GM21381 (cell line): ENCODE measurements around the gene MICOS13.
"Not testable (repeated sequence)": the region's sequence is repeated elsewhere in the genome, so short reads cannot be mapped to it uniquely, and the experiment has no call there.

Source experiments
- ATAC-seq: cut with Tn5 transposase; IDR thresholded peaks from one replicate; pipeline ENCODE4 v1.9.1; 2021; ENCODE audit warnings: mild to moderate bottlenecking, moderate library complexity; ENCODE audit not compliant: unreplicated experiment

The MICOS13 gene

GRCh38 chr19:5700455-5701092 is 20.3 kb upstream of the MICOS13 start:
- ATAC-seq: no peak

GRCh38 chr19:5698635-5699422 is 18.5 kb upstream of the MICOS13 start:
- ATAC-seq: no peak

- no peak for ATAC-seq
Observed at GRCh38 chr19:5697890-5698634, 17.7 kb upstream of the MICOS13 start.

DNA sequence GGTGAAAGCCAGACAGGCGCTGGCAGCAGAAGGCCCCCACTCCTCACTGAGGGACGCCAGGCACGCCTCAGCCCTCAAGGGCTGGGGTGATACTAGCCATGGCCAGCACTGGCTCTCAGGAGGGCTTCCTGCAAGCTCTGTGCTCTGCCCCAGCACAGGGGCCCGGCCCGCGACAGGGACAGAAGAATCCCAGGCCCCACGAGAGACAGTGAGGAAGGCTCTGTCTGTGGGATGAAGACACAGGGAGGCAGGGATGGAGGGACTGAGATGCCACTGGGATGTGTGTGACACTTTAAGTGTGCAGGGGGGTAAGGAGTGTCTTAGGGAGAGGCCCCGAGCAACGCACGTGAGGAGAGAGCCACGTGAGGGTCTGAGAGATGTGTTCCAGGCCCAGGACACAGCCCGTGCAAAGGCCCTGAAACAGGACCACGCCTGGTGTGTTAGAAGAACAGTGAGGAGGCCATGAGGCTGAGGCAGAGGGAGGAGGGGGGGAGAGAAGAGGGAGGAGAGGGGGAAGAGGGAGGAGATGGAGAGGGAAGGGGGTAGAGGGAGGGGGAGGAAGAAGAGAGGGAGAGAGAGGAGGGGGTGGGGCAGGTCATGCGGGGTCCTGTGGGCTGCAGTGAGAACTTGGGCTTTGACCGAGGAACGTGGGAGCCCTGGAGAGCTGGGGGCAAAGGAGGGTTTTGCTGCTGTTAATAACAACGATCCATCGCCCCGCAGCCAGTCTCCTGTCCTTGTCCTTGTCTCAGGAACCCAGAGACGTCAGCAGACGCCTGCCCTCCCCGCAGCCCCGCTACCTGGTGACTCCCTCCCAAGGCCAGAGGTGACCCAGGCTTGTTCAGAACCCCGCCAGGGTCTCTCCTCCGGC is 16.9 kb upstream of the MICOS13 start:
- ATAC-seq: no peak

GRCh38 chr19:5696196-5697021 is 16.1 kb upstream of the MICOS13 start:
- ATAC-seq: no peak

DNA sequence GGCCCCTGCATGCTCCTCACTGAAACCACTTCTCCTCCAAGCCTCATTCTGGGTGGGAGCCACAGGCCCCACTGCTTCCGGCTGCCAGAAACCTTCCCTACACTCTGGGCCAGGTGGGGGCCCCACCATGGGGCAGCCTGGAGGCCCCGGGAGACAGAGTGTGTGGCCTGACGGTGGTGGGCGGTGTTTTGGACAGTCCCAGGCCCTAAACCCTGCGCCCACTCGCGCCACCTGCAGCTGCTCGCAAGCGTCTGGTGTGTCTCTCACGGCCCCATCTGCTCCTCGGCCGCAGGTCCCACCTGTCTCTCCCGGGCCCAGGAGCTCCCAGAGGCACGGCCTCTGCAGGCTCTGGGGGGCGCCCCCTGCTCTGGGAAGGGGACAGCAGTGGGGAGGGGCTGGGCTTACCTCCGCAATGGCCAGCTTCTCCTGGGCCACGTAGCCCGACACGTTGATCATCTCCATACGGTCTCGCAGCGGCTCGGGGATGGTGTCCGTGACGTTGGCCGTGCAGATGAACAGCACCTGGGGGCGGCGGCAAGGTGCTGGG is 15.4 kb upstream of the MICOS13 start:
- no peak for ATAC-seq

DNA sequence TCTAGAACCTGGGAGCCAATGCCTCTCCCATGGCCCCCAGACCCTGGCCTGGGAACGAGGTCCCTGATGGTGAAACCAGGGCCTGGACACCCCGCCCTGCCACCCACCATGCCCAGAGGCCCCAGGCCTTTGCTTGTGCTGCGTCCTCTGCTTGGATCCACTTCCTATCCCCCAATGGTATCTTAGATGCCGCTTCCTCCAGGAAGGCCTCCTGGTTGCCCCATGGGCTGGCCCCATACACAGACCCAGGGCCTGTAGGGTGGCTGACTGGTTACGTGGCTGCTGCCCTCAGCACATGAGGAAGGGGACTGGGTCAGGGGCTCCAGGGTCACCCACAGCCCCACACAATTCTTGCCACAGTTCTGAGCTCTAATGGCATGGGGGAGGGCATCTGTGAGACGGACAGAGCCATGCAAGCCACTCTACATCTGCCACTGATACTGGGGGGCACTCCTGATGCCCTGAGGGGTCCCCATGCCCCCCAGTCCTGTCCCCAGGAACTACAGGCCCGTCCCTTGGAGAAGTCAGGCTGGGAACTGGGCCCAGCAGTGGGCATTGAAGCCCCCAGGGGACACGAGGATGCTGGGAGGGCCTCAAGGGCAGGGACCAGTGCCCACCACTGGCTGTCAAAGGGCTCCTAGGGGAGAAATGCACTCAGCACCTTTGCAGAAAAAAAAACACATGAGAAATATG is 14.8 kb upstream of the MICOS13 start:
- no peak for ATAC-seq

DNA sequence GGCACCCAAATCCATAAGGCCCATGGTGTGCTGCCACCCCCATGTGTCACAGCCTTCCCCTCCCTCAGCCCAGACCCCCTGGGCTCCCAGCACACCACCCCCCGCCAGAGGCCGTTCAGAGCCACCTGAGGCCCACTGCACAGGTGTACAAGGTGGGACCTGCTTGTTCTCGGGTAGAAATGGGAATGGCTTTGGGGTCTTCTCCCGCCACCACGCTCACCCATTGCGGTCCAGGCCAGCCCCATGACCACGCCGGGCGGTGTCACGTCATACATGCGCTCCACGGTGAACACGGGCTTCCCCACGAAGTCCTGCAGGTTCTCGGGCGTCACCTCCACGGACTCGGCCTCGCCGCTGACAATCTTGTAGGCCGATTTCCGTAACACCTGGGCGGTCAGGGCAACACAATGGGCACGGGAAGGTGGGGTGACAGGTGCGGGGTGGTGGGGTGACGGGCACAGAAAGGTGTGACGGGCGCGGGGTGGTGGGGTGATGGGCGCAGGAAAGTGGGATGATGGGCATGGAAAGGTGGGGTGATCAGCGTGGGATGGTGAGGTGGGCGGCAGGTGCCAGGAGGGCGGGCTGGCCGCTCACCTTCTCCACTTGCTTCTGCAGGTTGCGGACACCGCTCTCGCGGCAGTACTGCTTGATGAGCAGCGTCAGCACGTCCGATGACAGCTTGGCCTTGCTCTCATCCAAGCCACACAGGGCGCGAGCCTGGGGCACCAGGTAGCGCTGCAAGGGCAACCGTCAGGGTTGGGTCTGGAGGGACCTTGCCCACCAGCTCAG is 14.0 kb upstream of the MICOS13 start:
- no peak for ATAC-seq

DNA sequence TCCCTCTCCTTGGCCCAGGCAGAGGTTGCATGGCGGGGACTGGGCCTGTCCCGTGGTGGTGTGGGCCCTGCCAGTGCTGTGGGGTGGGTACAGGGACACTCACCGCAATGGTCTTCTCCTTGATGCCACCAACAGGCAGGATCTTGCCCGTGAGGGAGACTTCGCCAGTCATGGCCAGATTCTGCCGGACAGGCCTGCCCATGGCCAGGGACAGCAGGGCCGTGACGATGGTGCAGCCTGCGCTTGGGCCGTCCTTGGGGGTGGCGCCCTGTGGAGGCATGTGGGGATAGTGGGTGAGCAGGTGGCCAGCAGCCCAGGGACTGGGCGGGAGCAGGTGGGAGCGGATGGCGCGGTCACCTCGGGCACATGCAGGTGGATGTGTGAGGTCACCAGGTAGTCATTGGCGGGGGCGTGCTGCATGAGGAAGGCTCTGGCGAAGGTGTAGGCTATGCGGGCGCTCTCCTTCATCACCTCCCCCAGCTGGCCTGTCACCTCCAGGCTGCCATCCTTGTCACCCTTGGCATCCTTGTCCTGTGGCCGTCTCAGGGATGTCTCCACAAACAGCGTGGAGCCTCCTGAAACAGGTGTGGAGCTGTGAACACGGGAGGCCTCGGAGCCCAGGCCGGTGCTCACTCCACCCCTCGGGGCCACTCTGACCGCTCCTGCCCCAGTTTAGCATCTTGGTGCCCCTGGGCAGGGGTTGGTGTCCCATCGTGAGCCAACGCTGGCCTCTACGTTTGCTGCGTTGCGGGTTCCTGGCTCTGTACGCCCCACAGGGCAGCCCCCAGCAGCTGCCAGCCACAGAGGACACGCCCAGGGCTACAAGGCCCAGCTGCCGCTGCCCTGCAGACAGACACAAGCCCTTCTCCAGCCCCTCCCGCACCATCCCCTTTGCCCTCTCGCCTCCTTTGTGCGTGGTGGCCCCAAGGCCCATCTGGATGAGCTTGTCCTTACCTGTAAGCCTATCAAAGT is 13.2 kb upstream of the MICOS13 start:
- ATAC-seq: no peak

GRCh38 chr19:5692723-5693194 is 12.4 kb upstream of the MICOS13 start:
- no peak for ATAC-seq

GRCh38 chr19:5691822-5692722 is 11.8 kb upstream of the MICOS13 start:
- no peak for ATAC-seq

- no peak for ATAC-seq
Observed at GRCh38 chr19:5690955-5691821, 10.9 kb upstream of the MICOS13 start.

- ATAC-seq: peak; percentile 43
Observed at GRCh38 chr19:5690125-5690954, 10.0 kb upstream of the MICOS13 start, which contains the start of gene RPL36. RPL36 (plus strand) TSS chr19:5690295; CDS start chr19:5690508, 213 bp downstream.

DNA sequence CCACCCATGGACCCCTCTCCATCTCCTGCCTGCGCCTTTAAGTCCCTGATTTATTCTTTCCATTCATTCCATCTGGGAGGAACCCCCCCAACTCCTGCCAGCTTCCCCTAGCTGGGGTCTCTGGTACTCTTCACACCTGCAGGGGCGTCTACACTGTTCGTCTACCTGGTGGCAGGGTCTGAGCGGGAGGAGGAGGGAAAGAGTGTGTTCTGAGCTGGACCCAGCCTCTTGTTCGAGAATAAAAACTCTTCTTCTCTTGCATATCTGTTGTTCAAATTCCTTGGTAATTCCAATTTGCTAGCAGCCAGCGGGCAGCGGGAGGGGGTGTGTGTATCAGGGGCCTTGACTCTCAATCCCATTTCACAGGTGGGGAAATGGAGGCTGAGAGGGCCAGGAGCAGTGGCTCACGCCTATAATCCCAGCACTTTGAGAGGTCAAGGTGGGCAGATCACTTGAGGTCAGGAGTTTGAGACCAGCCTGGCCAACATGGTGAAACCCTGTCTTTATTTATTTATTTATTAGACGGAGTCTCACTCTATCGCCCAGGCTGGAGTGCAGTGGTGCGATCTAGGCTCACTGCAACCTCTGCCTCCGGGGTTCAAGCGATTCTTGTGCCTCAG is 8.1 kb upstream of the MICOS13 start:
- ATAC-seq: not testable (repeated sequence)
